Muscle layer of colon (tissue), 2 donors: ENCODE measurements around the gene ZNF687.

Experiments used
- H3K27ac ChIP-seq: one replicate; pipeline ENCODE4 v1.7.0; 2013; ENCODE audit warnings: low read depth, mild to moderate bottlenecking, low read length, moderate library complexity
- H3K27me3 ChIP-seq, 2 donors: one replicate each; pipeline ENCODE4 v1.7.0; 2013; ENCODE audit warnings: low read length in 2 of 2, mild to moderate bottlenecking in 2 of 2; ENCODE audit not compliant: insufficient read depth in 2 of 2, control insufficient read depth in 1 of 2
- H3K36me3 ChIP-seq: one replicate; pipeline ENCODE4 v1.7.0; 2013; ENCODE audit warnings: mild to moderate bottlenecking, low read length; ENCODE audit not compliant: insufficient read depth
- H3K4me1 ChIP-seq: one replicate; pipeline ENCODE4 v1.7.0; 2013; ENCODE audit warnings: mild to moderate bottlenecking, low read length; ENCODE audit not compliant: insufficient read depth
- H3K4me3 ChIP-seq, 2 donors: one replicate each; pipeline ENCODE4 v1.7.0; 2013; ENCODE audit warnings: low read length in 2 of 2, low read depth in 1 of 2, mild to moderate bottlenecking in 1 of 2, moderate library complexity in 1 of 2
- H3K9ac ChIP-seq: one replicate; pipeline ENCODE4 v1.7.0; 2013; ENCODE audit warnings: low read length
- H3K9me3 ChIP-seq: one replicate; pipeline ENCODE4 v1.7.0; 2013; ENCODE audit warnings: mild to moderate bottlenecking, low read length
- donor health status: abdominal sarcoma.
- donor health status: Adenocarcinoma of cecum.

The ZNF687 gene

GRCh38 chr1:151284013-151284577 lies 2.0 kb downstream of the ZNF687 start:
- H3K27ac ChIP-seq, result no peak overlapping the region
- H3K9ac ChIP-seq, result peak overlapping the region; percentile 78
- peak overlapping the region in 1 of 2 donors; percentile 97 for H3K4me3 ChIP-seq

GRCh38 chr1:151286619-151287340 lies 4.7 kb downstream of the ZNF687 start:
- Histone ChIP-seq H3K27ac (no peak overlapping the region), H3K27me3 (no peaks in the 10 kb centered on the region), H3K9me3 (no peaks in the 10 kb centered on the region), H3K36me3 (peaks cover 55% of the 10 kb centered on the region), H3K4me1 (peaks cover 13% of the 10 kb centered on the region), H3K9ac (no peak overlapping the region), H3K4me3 (no peak overlapping the region)

More at GRCh38 chr1:151284013-151284577, 2.0 kb downstream of the ZNF687 start:
- no peaks in the 10 kb centered on the region for H3K27me3 ChIP-seq
- peaks cover 36% of the 10 kb centered on the region for H3K36me3 ChIP-seq
- H3K4me1 ChIP-seq, result peaks cover 13% of the 10 kb centered on the region
- H3K9me3 ChIP-seq, result no peaks in the 10 kb centered on the region

DNA sequence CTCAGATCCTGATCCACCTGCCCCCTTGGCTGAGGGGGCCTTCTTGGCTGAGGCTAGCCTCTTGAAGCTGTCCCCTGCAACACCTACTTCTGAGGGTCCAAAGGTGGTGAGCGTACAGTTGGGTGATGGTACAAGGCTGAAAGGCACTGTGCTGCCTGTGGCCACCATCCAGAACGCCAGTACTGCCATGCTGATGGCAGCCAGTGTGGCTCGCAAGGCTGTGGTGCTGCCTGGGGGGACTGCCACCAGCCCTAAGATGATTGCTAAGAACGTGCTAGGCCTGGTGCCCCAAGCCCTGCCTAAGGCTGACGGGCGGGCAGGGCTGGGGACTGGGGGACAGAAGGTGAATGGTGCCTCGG lies 5.2 kb downstream of the ZNF687 start:
- Histone ChIP-seq H3K4me1 (peaks cover 13% of the 10 kb centered on the region), H3K9me3 (no peaks in the 10 kb centered on the region), H3K36me3 (peaks cover 55% of the 10 kb centered on the region)

DNA sequence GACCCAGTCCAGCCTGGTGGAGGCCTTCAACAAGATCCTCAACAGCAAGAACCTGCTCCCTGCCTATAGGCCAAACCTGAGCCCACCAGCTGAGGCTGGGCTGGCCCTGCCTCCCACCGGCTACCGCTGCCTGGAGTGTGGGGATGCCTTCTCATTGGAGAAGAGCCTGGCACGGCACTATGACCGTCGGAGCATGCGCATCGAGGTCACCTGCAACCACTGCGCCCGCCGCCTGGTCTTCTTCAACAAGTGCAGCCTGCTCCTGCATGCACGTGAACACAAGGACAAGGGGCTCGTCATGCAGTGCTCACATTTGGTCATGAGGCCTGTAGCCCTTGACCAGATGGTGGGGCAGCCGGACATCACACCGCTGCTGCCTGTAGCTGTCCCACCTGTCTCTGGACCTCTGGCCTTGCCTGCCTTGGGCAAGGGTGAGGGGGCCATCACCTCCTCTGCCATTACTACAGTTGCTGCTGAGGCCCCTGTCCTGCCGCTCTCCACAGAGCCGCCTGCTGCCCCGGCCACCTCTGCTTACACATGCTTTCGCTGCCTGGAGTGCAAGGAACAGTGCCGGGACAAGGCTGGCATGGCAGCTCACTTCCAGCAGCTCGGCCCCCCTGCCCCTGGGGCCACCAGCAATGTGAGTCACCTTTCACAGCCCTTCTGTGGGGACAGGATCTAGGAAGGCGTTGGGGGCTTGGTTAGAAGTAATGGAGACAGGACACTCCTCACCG lies 5.8 kb downstream of the ZNF687 start:
- Histone ChIP-seq H3K9me3 (no peaks in the 10 kb centered on the region), H3K4me3 (no peak overlapping the region), H3K9ac (no peak overlapping the region), H3K4me1 (peaks cover 13% of the 10 kb centered on the region), H3K27ac (no peak overlapping the region), H3K36me3 (peaks cover 60% of the 10 kb centered on the region), H3K27me3 (no peaks in the 10 kb centered on the region)

More for the DNA sequence above, 5.2 kb downstream of the ZNF687 start:
- Histone ChIP-seq H3K27me3 (no peaks in the 10 kb centered on the region), H3K27ac (no peak overlapping the region), H3K4me3 (no peak overlapping the region), H3K9ac (no peak overlapping the region)

GRCh38 chr1:151288502-151288901 lies 6.4 kb downstream of the ZNF687 start:
- Histone ChIP-seq H3K27me3 (no peaks in the 10 kb centered on the region), H3K9me3 (no peaks in the 10 kb centered on the region), H3K4me1 (peaks cover 7% of the 10 kb centered on the region), H3K36me3 (peaks cover 65% of the 10 kb centered on the region), H3K27ac (no peak overlapping the region), H3K9ac (no peak overlapping the region), H3K4me3 (no peak overlapping the region)

GRCh38 chr1:151289080-151289935 lies 7.2 kb downstream of the ZNF687 start:
- Histone ChIP-seq H3K9ac (no peak overlapping the region), H3K36me3 (peaks cover 73% of the 10 kb centered on the region), H3K4me1 (no peaks in the 10 kb centered on the region), H3K4me3 (no peak overlapping the region), H3K27ac (no peak overlapping the region), H3K27me3 (no peaks in the 10 kb centered on the region), H3K9me3 (no peaks in the 10 kb centered on the region)

- Histone ChIP-seq H3K4me1 (no peaks in the 10 kb centered on the region), H3K36me3 (peaks cover 82% of the 10 kb centered on the region), H3K27ac (no peak overlapping the region), H3K9ac (no peak overlapping the region), H3K9me3 (no peaks in the 10 kb centered on the region), H3K4me3 (no peak overlapping the region), H3K27me3 (no peaks in the 10 kb centered on the region)
Measured at GRCh38 chr1:151289991-151290708, 8.1 kb downstream of the ZNF687 start.

DNA sequence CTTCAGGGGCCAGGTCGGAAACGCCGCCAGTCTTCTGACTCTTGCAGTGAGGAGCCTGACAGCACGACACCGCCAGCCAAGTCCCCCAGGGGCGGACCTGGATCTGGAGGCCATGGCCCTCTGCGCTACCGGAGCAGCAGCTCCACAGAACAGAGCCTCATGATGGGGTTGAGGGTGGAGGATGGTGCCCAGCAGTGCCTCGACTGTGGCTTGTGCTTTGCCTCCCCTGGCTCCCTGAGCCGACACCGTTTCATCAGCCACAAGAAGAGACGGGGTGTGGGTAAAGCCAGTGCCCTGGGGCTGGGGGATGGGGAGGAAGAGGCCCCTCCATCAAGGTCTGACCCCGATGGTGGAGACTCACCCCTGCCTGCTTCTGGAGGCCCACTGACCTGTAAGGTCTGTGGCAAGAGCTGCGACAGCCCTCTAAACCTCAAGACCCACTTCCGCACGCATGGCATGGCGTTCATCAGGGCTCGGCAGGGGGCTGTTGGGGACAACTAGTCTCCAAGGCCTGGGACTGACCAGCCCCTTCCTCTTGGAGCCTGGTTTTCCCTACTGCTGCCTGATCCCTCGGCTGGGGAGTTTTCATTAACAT lies 8.7 kb downstream of the ZNF687 start:
- Histone ChIP-seq H3K9ac (no peak overlapping the region), H3K27me3 (no peaks in the 10 kb centered on the region), H3K4me1 (no peaks in the 10 kb centered on the region), H3K36me3 (peaks cover 86% of the 10 kb centered on the region), H3K9me3 (no peaks in the 10 kb centered on the region), H3K27ac (no peak overlapping the region), H3K4me3 (no peak overlapping the region)

DNA sequence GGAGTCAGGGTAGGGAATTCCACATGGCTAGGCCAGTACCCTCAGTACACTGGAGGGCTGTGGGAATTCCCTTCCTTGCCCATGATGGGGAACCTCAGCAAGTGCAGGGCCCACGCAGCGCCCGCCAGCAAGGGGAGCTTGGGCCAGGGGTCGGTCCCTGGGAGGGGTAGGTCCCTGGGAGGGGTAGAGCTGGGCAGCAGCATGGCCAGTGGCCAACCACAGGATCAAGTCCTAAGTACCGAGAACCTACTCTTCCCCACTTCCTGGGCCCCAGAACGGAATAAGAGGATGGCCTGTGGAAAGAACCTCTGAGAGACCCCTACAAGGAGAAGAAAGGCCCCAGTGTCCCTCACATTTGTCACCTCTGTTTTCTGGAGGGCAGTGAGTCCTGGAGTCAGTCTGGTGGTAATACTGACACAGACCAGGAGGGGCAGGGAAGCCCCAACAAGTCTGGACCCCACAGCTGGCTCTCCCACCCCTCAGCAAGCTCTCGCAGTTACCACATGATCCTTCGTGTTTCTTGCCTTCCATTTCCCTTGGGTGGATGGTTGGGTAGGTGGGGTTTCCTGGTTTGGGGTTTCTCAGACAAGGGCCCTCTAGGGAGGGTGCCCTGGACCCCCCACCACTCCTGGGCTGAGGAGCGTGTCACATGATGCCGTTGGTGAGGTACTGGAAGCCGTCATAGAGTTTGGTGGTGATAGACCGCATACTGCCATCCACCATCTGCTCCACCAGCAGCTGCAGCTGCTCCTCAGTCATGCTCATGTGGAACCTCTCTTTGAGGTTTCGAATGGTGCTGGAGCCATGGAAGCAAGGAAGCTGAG lies 10.3 kb downstream of the ZNF687 start:
- Histone ChIP-seq H3K9ac (no peak overlapping the region), H3K4me3 (no peak overlapping the region), H3K4me1 (no peaks in the 10 kb centered on the region), H3K36me3 (peaks cover 79% of the 10 kb centered on the region), H3K27ac (no peak overlapping the region), H3K27me3 (no peaks in the 10 kb centered on the region), H3K9me3 (no peaks in the 10 kb centered on the region)

GRCh38 chr1:151293093-151293492 lies 11.0 kb downstream of the ZNF687 start:
- no peak overlapping the region for H3K4me3 ChIP-seq
- no peak overlapping the region for H3K27ac ChIP-seq
- no peaks in the 10 kb centered on the region for H3K9me3 ChIP-seq
- H3K27me3 ChIP-seq, result no peaks in the 10 kb centered on the region
- no peak overlapping the region for H3K9ac ChIP-seq
- peaks cover 78% of the 10 kb centered on the region for H3K36me3 ChIP-seq
- H3K4me1 ChIP-seq, result no peaks in the 10 kb centered on the region
